Esophagus squamous epithelium (tissue), 4 donors: ENCODE data around the gene NHLH1.

Source experiments
- CTCF ChIP-seq, 6 experiments: fragments of 450-650 bp in 4 of 6; fragments of 200-600 bp in 2 of 6; sonication (generic) in 2 of 6; IDR thresholded peaks; one replicate each; pipeline ENCODE4 v1.5.1; 2016 to 2019; ENCODE audit warnings: antibody characterized with exemption in 6 of 6, mild to moderate bottlenecking in 4 of 6, moderate library complexity in 4 of 6
- POLR2A ChIP-seq, 4 donors: fragments of 450-650 bp; IDR thresholded peaks; one replicate each; pipeline ENCODE4 v1.6.1; 2017; ENCODE audit warnings: antibody characterized with exemption in 4 of 4, mild to moderate bottlenecking in 4 of 4, moderate library complexity in 3 of 4

GRCh38 chr1:160420881-160421842 is 54.3 kb downstream of the NHLH1 start:
- TF ChIP-seq POLR2A (IDR thresholded peaks at IDR 0.05) (no peak), CTCF (IDR thresholded peaks at IDR 0.05) (no peak)
